Liver (tissue), 3 donors: Measurements from ENCODE around the gene CCDC80.

Experiments used
- ATF3 ChIP-seq: IDR thresholded peaks from 2 replicates; pipeline ENCODE4 v1.6.1; 2016; ENCODE audit warnings: antibody characterized with exemption
- GABPA ChIP-seq, 2 donors: IDR thresholded peaks in 1 of 2; conservative IDR thresholded peaks in 1 of 2; 2 replicates each; pipeline ENCODE4 v1.6.1; 2016; ENCODE audit warnings: antibody characterized with exemption in 2 of 2, mild to moderate bottlenecking in 1 of 2, moderate library complexity in 1 of 2
- HNF4A ChIP-seq, 2 donors: conservative IDR thresholded peaks; 2 replicates each; pipeline ENCODE4 v1.6.1; 2016; ENCODE audit warnings: antibody characterized with exemption in 2 of 2, mild to moderate bottlenecking in 2 of 2
- JUND ChIP-seq, 2 donors: IDR thresholded peaks; 2 replicates each; pipeline ENCODE4 v1.6.1; 2016; ENCODE audit warnings: antibody characterized with exemption in 2 of 2
- REST ChIP-seq: IDR thresholded peaks from 2 replicates; pipeline ENCODE4 v1.6.1; 2016; ENCODE audit warnings: antibody characterized with exemption, mild to moderate bottlenecking
- RXRA ChIP-seq, 2 donors: IDR thresholded peaks; 2 replicates each; pipeline ENCODE4 v1.6.1; 2017 to 2018; ENCODE audit warnings: antibody characterized with exemption in 2 of 2, mild to moderate bottlenecking in 1 of 2
- SP1 ChIP-seq: IDR thresholded peaks from 2 replicates; pipeline ENCODE4 v1.6.1; 2018; ENCODE audit warnings: antibody characterized with exemption, mild to moderate bottlenecking
- TAF1 ChIP-seq: conservative IDR thresholded peaks from 2 replicates; pipeline ENCODE4 v1.6.1; 2016; ENCODE audit warnings: antibody characterized with exemption, mild to moderate bottlenecking
- YY1 ChIP-seq: IDR thresholded peaks from 2 replicates; pipeline ENCODE4 v1.6.1; 2016; ENCODE audit warnings: antibody characterized with exemption, mild to moderate bottlenecking
- ZBTB33 ChIP-seq: IDR thresholded peaks from 2 replicates; pipeline ENCODE4 v1.6.1; 2016; ENCODE audit warnings: antibody characterized with exemption
- TF ChIP-seq, protein P1 (sequence below): fragments of 150-350 bp; IDR thresholded peaks from 2 replicates; pipeline ENCODE4 v1.5.1; 2017; ENCODE audit warnings: improper control_type of control experiment, low read depth, low read length; ENCODE audit not compliant: missing input control
- donor health status: healthy.
- donor health status: healthy.

DNA sequence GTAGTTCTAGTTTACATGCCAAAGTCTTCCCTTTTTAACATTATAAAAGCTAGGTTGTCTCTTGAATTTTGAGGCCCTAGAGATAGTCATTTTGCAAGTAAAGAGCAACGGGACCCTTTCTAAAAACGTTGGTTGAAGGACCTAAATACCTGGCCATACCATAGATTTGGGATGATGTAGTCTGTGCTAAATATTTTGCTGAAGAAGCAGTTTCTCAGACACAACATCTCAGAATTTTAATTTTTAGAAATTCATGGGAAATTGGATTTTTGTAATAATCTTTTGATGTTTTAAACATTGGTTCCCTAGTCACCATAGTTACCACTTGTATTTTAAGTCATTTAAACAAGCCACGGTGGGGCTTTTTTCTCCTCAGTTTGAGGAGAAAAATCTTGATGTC is 57.8 kb downstream of the CCDC80 start:
- TF ChIP-seq, protein P1, sequence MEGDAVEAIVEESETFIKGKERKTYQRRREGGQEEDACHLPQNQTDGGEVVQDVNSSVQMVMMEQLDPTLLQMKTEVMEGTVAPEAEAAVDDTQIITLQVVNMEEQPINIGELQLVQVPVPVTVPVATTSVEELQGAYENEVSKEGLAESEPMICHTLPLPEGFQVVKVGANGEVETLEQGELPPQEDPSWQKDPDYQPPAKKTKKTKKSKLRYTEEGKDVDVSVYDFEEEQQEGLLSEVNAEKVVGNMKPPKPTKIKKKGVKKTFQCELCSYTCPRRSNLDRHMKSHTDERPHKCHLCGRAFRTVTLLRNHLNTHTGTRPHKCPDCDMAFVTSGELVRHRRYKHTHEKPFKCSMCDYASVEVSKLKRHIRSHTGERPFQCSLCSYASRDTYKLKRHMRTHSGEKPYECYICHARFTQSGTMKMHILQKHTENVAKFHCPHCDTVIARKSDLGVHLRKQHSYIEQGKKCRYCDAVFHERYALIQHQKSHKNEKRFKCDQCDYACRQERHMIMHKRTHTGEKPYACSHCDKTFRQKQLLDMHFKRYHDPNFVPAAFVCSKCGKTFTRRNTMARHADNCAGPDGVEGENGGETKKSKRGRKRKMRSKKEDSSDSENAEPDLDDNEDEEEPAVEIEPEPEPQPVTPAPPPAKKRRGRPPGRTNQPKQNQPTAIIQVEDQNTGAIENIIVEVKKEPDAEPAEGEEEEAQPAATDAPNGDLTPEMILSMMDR, result no peak
- no peak for TF ChIP-seq GABPA (IDR thresholded peaks at IDR 0.05 in 1 of 2, conservative IDR thresholded peaks at IDR 0.05 in 1 of 2)
- no peak for TF ChIP-seq JUND (IDR thresholded peaks at IDR 0.05)
- no peak for TF ChIP-seq SP1
- no peak for TF ChIP-seq REST
- no peak for TF ChIP-seq ZBTB33
- no peak for TF ChIP-seq ATF3
- TF ChIP-seq YY1, result no peak
- TF ChIP-seq TAF1, result no peak
- no peak for TF ChIP-seq RXRA (IDR thresholded peaks at IDR 0.05)
- TF ChIP-seq HNF4A (conservative IDR thresholded peaks at IDR 0.05), result no peak
